Common myeloid progenitor, CD34-positive (primary cell): Measurements from ENCODE around the gene SCYL1.
A peak's percentile ranks its signal among the peaks of the same experiment; 100 is the strongest.

Experiments
- CTCF ChIA-PET: fragments of 350-600 bp; sonication (Branson Sonifier 250); formaldehyde crosslinking; loops from one replicate; lab custom pipeline; 2021; ENCODE audit warnings: antibody characterized with exemption; lab: Charles Lee
- POLR2A ChIA-PET: fragments of 350-600 bp; sonication (Branson Sonifier 250); formaldehyde crosslinking; loops from one replicate; lab custom pipeline; 2021; ENCODE audit warnings: antibody characterized with exemption; lab: Charles Lee
- DNase-seq, 3 donors: peaks; one replicate each; pipeline versions ENCODE4 v3.0.0 to v3.0.0-alpha.2; 2013
- H3K27ac ChIP-seq, 2 experiments: 1 replicate in 1 of 2; 2 replicates in 1 of 2; pipeline ENCODE4 v1.7.0; 2013; ENCODE audit warnings: inconsistent platforms in 2 of 2, low read length in 2 of 2, mild to moderate bottlenecking in 2 of 2, low read depth in 1 of 2, moderate library complexity in 1 of 2; ENCODE audit not compliant: severe bottlenecking in 2 of 2, insufficient read depth in 1 of 2, poor library complexity in 1 of 2
- H3K27me3 ChIP-seq, 5 experiments: replicated peaks in 2 of 5; 1 replicate in 3 of 5; 2 replicates in 2 of 5; pipeline versions ENCODE4 v1.6.1 to v1.7.0; 2013; ENCODE audit warnings: low read length in 4 of 5, mild to moderate bottlenecking in 2 of 5, moderate library complexity in 2 of 5, inconsistent platforms in 1 of 5; ENCODE audit not compliant: insufficient read depth in 5 of 5, control insufficient read depth in 4 of 5
- H3K36me3 ChIP-seq, 4 experiments: 1 replicate in 2 of 4; 2 replicates in 2 of 4; pipeline versions ENCODE4 v1.6.1 to v1.7.0; 2013; ENCODE audit warnings: low read length in 3 of 4, control low read depth in 1 of 4, mild to moderate bottlenecking in 1 of 4; ENCODE audit not compliant: control insufficient read depth in 4 of 4, insufficient read depth in 4 of 4
- H3K4me1 ChIP-seq, 4 experiments: 1 replicate in 3 of 4; 2 replicates in 1 of 4; pipeline versions ENCODE4 v1.6.1 to v1.7.1; 2013; ENCODE audit warnings: low read length in 3 of 4, mild to moderate bottlenecking in 3 of 4, control low read depth in 1 of 4, inconsistent platforms in 1 of 4, moderate library complexity in 1 of 4; ENCODE audit not compliant: control insufficient read depth in 4 of 4, insufficient read depth in 4 of 4; ENCODE audit errors: control extremely low read depth in 1 of 4
- H3K4me3 ChIP-seq, 7 experiments: 1 replicate in 4 of 7; 2 replicates in 3 of 7; pipeline versions ENCODE4 v1.5.1 to v1.7.0; 2013; ENCODE audit warnings: mild to moderate bottlenecking in 7 of 7, low read length in 6 of 7, moderate library complexity in 6 of 7, inconsistent platforms in 2 of 7, low read depth in 2 of 7, control low read depth in 1 of 7; ENCODE audit not compliant: insufficient read depth in 4 of 7, control insufficient read depth in 1 of 7; ENCODE audit errors: extremely low read depth in 1 of 7
- H3K9me3 ChIP-seq, 5 experiments: 1 replicate in 4 of 5; 2 replicates in 1 of 5; pipeline versions ENCODE4 v1.6.1 to v1.7.1; 2013; ENCODE audit warnings: low read length in 4 of 5, mild to moderate bottlenecking in 2 of 5, inconsistent platforms in 1 of 5, low read depth in 1 of 5, moderate library complexity in 1 of 5; ENCODE audit not compliant: control insufficient read depth in 4 of 5, insufficient read depth in 2 of 5; ENCODE audit errors: control extremely low read depth in 1 of 5
- WGBS: methylation state at CpG from one replicate; pipeline ENCODE4 v1.1.5; 2013; ENCODE audit not compliant: insufficient coverage; 5-methylcytosine and 5-hydroxymethylcytosine counted together

The SCYL1 gene

GRCh38 chr11:65553301-65554001, 28.6 kb downstream of the SCYL1 start:
- Histone ChIP-seq H3K4me3 (peak overlapping the region in 3 of 7 experiments; percentile 33 to 36 (median 33)), H3K4me1 (peaks cover 2 to 70% (median 66%) of the 10 kb centered on the region in 4 experiments), H3K36me3 (peaks cover 2 to 14% (median 10%) of the 10 kb centered on the region in 4 experiments), H3K27me3 (no peaks in the 10 kb centered on the region), H3K27ac (peak overlapping the region in 1 of 2 experiments; percentile 43), H3K9me3 (no peaks in the 10 kb centered on the region)
- ChIA-PET CTCF (interaction anchor here (0.7 to 3.5 kb wide), 6 partner anchors 9 to 35 kb away, joined by 3 to 23 read pairs (median 15); partner anchors contain the start of genes EHBP1L1 and FAM89B), POLR2A (interaction anchor here (0.6 to 2.1 kb wide), 3 partner anchors 13 to 114 kb away, joined by 3 to 13 read pairs (median 3); partner anchors contain the start of gene FAM89B)
- 56% methylated on average over 19 of the region's 37 CpGs for WGBS
- DNase-seq = peak; percentile 90 to 97 (median 95)

GRCh38 chr11:65554057-65554818, 29.4 kb downstream of the SCYL1 start:
- peaks cover 0 to 70% (median 68%) of the 10 kb centered on the region in 4 experiments for H3K4me1 ChIP-seq

GRCh38 chr11:65554842-65555430, 30.1 kb downstream of the SCYL1 start:
- peaks cover 2 to 12% (median 6%) of the 10 kb centered on the region in 4 experiments for H3K36me3 ChIP-seq
- DNase-seq = no peak
- peaks cover 0 to 75% (median 72%) of the 10 kb centered on the region in 4 experiments for H3K4me1 ChIP-seq
- 96% methylated on average over 4 of the region's 4 CpGs for WGBS
- H3K9me3 ChIP-seq = no peaks in the 10 kb centered on the region
- H3K4me3 ChIP-seq = no peak overlapping the region
- ChIA-PET CTCF (interaction anchor here (0.7 to 3.1 kb wide), 3 partner anchors 14 to 34 kb away, joined by 3 to 14 read pairs (median 4); no protein-coding TSS in a partner anchor), POLR2A (no interaction called here)
- H3K27me3 ChIP-seq = no peaks in the 10 kb centered on the region
- no peak overlapping the region for H3K27ac ChIP-seq

More at GRCh38 chr11:65554057-65554818, 29.4 kb downstream of the SCYL1 start:
- Histone ChIP-seq H3K9me3 (no peaks in the 10 kb centered on the region), H3K4me3 (peak overlapping the region in 3 of 7 experiments; percentile 33 to 36 (median 33)), H3K27me3 (no peaks in the 10 kb centered on the region), H3K36me3 (peaks cover 2 to 14% (median 8%) of the 10 kb centered on the region in 4 experiments), H3K27ac (peak overlapping the region in 1 of 2 experiments; percentile 43)
- WGBS = 86% methylated on average over 18 of the region's 27 CpGs
- CTCF ChIA-PET = interaction anchor here (0.7 to 3.5 kb wide), 5 partner anchors 13 to 33 kb away, joined by 3 to 23 read pairs (median 9); partner anchors contain the start of gene FAM89B
- DNase-seq = no peak
- POLR2A ChIA-PET = no interaction called here

GRCh38 chr11:65555693-65556231, 30.9 kb downstream of the SCYL1 start:
- Histone ChIP-seq H3K36me3 (peaks cover 2 to 11% (median 5%) of the 10 kb centered on the region in 4 experiments), H3K4me1 (peaks cover 0 to 83% (median 75%) of the 10 kb centered on the region in 4 experiments), H3K9me3 (no peaks in the 10 kb centered on the region), H3K27ac (no peak overlapping the region), H3K4me3 (peak overlapping the region in 1 of 7 experiments; percentile 19), H3K27me3 (no peaks in the 10 kb centered on the region)
- 83% methylated on average over 2 of the region's 6 CpGs for WGBS
- CTCF ChIA-PET = interaction anchor here (1.4 to 3.1 kb wide), 3 partner anchors 14 to 16 kb away, joined by 4 to 14 read pairs (median 6); no protein-coding TSS in a partner anchor
- POLR2A ChIA-PET = interaction anchor here (0.6 kb wide), 1 partner anchor 94 kb away, joined by 6 read pairs; no protein-coding TSS in a partner anchor
- peak in 2 of 3 donors; percentile 52 to 64 for DNase-seq

DNA sequence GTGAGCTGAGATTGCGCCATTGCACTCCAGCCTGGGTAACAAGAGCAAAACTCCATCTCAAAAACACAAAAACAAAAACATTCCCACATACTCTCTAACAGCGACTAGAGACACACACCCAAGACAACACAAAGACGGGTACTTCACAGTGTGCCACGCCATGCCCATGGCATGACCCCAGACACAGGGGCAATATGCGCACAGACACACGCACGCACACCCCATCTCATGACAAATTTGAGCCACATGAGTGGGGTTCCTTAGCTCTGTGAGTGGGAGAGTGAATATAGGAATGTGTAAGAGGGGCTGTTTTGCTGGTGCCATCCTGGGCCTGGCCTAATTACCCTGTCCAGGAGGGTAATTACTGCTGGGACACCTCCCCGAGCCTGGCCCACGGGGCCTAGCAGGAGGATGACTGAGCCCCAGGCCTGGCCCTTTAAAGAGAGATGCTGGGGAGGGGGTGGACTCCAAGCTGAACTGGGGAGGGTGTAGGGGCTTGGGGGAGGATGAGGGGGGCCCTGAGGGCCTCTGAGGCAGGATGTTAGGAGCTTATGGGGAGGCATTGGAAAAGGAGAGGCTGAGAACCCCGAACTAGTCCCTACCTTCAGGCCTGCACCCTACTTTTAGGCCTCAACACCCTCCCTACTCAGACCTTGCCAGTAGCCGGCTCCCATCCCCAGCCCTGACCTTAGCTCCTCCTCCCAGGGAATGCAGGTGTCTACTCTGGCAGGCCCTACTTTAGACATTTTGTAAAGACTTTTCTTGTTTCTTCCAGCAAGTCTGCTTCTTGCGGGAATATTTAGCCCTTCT, 31.8 kb downstream of the SCYL1 start:
- WGBS = 78% methylated on average over 7 of the region's 12 CpGs
- Histone ChIP-seq H3K27me3 (no peaks in the 10 kb centered on the region), H3K36me3 (peaks cover 0 to 3% (median 2%) of the 10 kb centered on the region in 4 experiments), H3K9me3 (no peaks in the 10 kb centered on the region), H3K4me3 (peak overlapping the region in 4 of 7 experiments; percentile 44 to 81 (median 70)), H3K4me1 (peaks cover 0 to 84% (median 77%) of the 10 kb centered on the region in 4 experiments), H3K27ac (peak overlapping the region in 1 of 2 experiments; percentile 66)
- POLR2A ChIA-PET = interaction anchor here (0.6 to 0.8 kb wide), 2 partner anchors 14 to 95 kb away, joined by 3 to 6 read pairs; partner anchors contain the start of gene ZNRD2
- no peak for DNase-seq
- CTCF ChIA-PET = interaction anchor here (0.9 to 3.1 kb wide), 7 partner anchors 9 to 48 kb away, joined by 3 to 14 read pairs (median 4); no protein-coding TSS in a partner anchor
